Sigmoid colon (tissue), 4 donors: Measurements from ENCODE around the gene LYSMD2.

ENCODE experiments used
- EP300 ChIP-seq, 4 donors: sonication (generic); formaldehyde crosslinking; IDR thresholded peaks; one replicate each; pipeline ENCODE4 v1.6.1; 2017; ENCODE audit warnings: antibody characterized with exemption in 4 of 4
- POLR2AphosphoS5 ChIP-seq, 4 donors: sonication (generic); formaldehyde crosslinking; IDR thresholded peaks; one replicate each; pipeline ENCODE4 v1.6.1; 2017; ENCODE audit warnings: antibody characterized with exemption in 4 of 4
- TF ChIP-seq, protein P1 (sequence below), 4 experiments: fragments of 450-650 bp in 3 of 4; fragments of 200-600 bp in 1 of 4; IDR thresholded peaks; one replicate each; pipeline ENCODE4 v1.5.1; 2016 to 2019; ENCODE audit warnings: antibody characterized with exemption in 4 of 4, mild to moderate bottlenecking in 3 of 4, moderate library complexity in 2 of 4

DNA sequence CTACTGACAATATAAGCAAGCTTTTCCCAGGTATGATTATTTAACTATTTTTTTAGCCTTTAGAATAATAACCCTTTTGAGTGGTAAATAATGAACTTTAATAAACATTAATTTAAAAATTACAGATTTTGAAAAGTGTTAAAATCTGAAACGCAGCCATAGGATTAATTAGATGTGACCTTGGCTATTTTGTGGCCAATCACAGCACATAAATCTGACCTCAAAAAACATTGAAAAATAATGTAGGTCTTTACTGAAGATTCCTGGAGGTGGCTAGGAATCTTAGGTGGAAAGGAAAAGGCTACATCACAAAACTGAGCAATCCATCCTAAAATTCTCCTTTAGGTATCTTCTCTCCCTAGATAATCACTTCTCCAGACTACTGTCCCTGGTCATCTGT, 38.1 kb downstream of the LYSMD2 start:
- no peak for TF ChIP-seq POLR2AphosphoS5 (IDR thresholded peaks at IDR 0.05)
- no peak for TF ChIP-seq EP300 (IDR thresholded peaks at IDR 0.05)
- TF ChIP-seq, protein P1, sequence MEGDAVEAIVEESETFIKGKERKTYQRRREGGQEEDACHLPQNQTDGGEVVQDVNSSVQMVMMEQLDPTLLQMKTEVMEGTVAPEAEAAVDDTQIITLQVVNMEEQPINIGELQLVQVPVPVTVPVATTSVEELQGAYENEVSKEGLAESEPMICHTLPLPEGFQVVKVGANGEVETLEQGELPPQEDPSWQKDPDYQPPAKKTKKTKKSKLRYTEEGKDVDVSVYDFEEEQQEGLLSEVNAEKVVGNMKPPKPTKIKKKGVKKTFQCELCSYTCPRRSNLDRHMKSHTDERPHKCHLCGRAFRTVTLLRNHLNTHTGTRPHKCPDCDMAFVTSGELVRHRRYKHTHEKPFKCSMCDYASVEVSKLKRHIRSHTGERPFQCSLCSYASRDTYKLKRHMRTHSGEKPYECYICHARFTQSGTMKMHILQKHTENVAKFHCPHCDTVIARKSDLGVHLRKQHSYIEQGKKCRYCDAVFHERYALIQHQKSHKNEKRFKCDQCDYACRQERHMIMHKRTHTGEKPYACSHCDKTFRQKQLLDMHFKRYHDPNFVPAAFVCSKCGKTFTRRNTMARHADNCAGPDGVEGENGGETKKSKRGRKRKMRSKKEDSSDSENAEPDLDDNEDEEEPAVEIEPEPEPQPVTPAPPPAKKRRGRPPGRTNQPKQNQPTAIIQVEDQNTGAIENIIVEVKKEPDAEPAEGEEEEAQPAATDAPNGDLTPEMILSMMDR (IDR thresholded peaks at IDR 0.05): no peak
